ENCODE measurements around the gene SPTBN1.

SPTBN1 gene

DNA sequence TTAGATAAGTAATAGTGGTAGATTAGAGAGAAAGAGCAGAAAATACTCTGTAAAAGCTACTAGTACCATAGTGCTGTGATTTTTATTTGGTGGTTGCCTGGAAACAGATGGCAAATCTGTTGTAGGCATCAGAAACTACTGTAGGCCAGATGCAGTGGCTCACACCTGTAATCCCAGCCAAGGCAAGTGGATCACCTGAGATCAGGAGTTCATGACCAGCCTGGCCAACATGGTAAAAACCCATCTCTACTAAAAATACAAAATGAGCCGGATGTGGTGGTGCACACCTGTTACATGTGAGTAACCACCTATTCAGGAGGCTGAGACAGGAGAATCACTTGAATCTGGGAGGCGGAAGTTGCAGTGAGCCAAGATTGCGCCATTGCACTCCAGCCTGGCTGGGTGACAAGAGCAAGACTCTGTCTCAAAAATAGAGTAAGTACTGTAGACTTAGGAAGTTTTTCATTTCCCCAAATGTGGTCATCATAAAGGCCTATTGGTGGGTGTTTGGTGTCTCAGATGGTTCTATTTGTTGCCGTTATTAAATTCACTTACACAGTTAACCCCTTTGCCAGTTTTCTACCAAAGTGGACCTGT, 79.6 kb downstream of the SPTBN1 start:
- no peak for TF ChIP-seq CTCF (IDR thresholded peaks at IDR 0.05)

GRCh38 chr2:54536720-54537119, 80.6 kb downstream of the SPTBN1 start:
- no peak for TF ChIP-seq CTCF (IDR thresholded peaks at IDR 0.05)

DNA sequence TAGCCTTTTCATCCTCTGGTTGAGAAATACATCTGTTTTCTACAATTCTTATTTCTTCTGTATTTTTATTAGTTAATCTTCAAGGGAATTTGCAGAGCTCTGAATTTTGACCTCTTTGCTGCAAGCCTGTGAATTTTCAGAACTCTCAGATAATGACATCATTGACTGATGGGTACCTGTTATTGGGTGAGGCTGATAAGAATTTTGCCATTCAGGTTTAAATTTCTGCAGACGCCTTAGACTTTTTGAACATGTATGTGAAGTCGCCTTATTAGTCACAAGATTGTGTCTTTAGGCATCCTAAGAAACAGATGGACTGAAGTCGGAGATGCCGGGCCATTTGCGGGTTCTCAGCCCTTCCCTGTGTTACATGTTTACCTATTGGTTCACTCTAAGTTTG, 82.4 kb downstream of the SPTBN1 start:
- no peak for TF ChIP-seq CTCF (IDR thresholded peaks at IDR 0.05)

GRCh38 chr2:54539683-54540082, 83.6 kb downstream of the SPTBN1 start:
- TF ChIP-seq CTCF (IDR thresholded peaks at IDR 0.05) = no peak

DNA sequence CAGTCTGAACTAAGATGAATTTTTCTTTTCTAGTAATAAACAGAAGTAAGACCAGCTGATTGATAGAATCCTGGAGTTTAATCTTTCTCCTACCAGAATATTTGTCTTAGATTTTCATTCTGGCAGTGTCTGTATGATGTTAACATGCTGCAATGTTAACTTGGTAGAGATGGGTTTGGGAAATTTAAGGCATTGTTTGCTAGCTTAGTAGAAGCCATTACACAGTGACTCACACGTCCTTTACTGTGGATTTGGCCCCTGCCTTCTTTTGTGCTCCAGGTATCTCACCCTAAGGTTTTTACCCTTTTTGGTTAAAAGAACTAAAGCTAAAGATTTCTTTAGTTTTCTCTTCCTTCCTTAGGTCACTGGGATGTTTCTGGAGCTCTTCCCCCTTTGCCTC, 84.1 kb downstream of the SPTBN1 start:
- TF ChIP-seq CTCF (IDR thresholded peaks at IDR 0.05) = no peak

GRCh38 chr2:54541995-54542394, 85.9 kb downstream of the SPTBN1 start:
- no peak for TF ChIP-seq CTCF (IDR thresholded peaks at IDR 0.05)

- no peak for TF ChIP-seq CTCF (IDR thresholded peaks at IDR 0.05)
Observed at GRCh38 chr2:54543733-54544396, 87.7 kb downstream of the SPTBN1 start.
